Liver (tissue), 3 donors: ENCODE data around the gene RCVRN.

Experiments used
- FOXA1 ChIP-seq: IDR thresholded peaks from 2 replicates; pipeline ENCODE4 v1.6.1; 2016; ENCODE audit warnings: antibody characterized with exemption
- GABPA ChIP-seq, 2 donors: IDR thresholded peaks in 1 of 2; conservative IDR thresholded peaks in 1 of 2; 2 replicates each; pipeline ENCODE4 v1.6.1; 2016; ENCODE audit warnings: antibody characterized with exemption in 2 of 2, mild to moderate bottlenecking in 1 of 2, moderate library complexity in 1 of 2
- NR2F2 ChIP-seq: IDR thresholded peaks from 2 replicates; pipeline ENCODE4 v1.6.1; 2016; ENCODE audit warnings: antibody characterized with exemption
- RAD21 ChIP-seq, 2 donors: IDR thresholded peaks; 2 replicates each; pipeline ENCODE4 v1.6.1; 2016; ENCODE audit warnings: antibody characterized with exemption in 2 of 2, mild to moderate bottlenecking in 2 of 2
- RXRA ChIP-seq, 2 donors: IDR thresholded peaks; 2 replicates each; pipeline ENCODE4 v1.6.1; 2017 to 2018; ENCODE audit warnings: antibody characterized with exemption in 2 of 2, mild to moderate bottlenecking in 1 of 2
- TF ChIP-seq, protein P1 (sequence below): IDR thresholded peaks from 2 replicates; pipeline ENCODE4 v1.6.1; 2016; ENCODE audit warnings: antibody characterized with exemption
- TF ChIP-seq, protein P2 (sequence below): fragments of 150-350 bp; IDR thresholded peaks from 2 replicates; pipeline ENCODE4 v1.5.1; 2017; ENCODE audit warnings: improper control_type of control experiment, low read depth, low read length; ENCODE audit not compliant: missing input control
- TF ChIP-seq, protein P3 (sequence below): IDR thresholded peaks from 2 replicates; pipeline ENCODE4 v1.6.1; 2016; ENCODE audit warnings: antibody characterized with exemption
- TF ChIP-seq, protein P4 (sequence below): IDR thresholded peaks from 2 replicates; pipeline ENCODE4 v1.6.1; 2016; ENCODE audit warnings: antibody characterized with exemption, mild to moderate bottlenecking
- donor health status: healthy.
- donor health status: healthy.

DNA sequence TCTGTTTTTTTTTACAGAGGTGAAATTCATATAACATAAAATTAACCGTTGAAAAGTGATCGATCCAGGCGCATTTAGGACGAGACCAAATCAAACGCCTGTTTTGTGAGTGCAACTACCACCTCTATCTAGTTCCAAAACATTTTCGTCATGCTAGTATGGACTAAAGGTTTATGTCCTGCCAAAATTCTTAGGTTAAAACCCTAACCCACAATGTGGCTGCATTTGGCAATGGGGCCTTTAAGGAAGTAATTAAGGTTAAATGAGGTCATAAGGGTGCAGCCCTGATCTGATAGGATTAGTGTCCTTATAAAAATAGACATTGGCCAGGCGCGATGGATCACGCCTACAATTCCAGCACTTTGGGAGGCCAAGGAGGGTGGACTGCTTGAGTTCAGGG lies 32.8 kb upstream of the RCVRN start:
- no peak for TF ChIP-seq NR2F2
- TF ChIP-seq, protein P1, sequence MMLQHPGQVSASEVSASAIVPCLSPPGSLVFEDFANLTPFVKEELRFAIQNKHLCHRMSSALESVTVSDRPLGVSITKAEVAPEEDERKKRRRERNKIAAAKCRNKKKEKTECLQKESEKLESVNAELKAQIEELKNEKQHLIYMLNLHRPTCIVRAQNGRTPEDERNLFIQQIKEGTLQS: no peak
- no peak for TF ChIP-seq RAD21 (IDR thresholded peaks at IDR 0.05)
- TF ChIP-seq, protein P2, sequence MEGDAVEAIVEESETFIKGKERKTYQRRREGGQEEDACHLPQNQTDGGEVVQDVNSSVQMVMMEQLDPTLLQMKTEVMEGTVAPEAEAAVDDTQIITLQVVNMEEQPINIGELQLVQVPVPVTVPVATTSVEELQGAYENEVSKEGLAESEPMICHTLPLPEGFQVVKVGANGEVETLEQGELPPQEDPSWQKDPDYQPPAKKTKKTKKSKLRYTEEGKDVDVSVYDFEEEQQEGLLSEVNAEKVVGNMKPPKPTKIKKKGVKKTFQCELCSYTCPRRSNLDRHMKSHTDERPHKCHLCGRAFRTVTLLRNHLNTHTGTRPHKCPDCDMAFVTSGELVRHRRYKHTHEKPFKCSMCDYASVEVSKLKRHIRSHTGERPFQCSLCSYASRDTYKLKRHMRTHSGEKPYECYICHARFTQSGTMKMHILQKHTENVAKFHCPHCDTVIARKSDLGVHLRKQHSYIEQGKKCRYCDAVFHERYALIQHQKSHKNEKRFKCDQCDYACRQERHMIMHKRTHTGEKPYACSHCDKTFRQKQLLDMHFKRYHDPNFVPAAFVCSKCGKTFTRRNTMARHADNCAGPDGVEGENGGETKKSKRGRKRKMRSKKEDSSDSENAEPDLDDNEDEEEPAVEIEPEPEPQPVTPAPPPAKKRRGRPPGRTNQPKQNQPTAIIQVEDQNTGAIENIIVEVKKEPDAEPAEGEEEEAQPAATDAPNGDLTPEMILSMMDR: no peak
- TF ChIP-seq, protein P3, sequence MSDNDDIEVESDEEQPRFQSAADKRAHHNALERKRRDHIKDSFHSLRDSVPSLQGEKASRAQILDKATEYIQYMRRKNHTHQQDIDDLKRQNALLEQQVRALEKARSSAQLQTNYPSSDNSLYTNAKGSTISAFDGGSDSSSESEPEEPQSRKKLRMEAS: no peak
- TF ChIP-seq GABPA (IDR thresholded peaks at IDR 0.05 in 1 of 2, conservative IDR thresholded peaks at IDR 0.05 in 1 of 2): no peak
- TF ChIP-seq, protein P4, sequence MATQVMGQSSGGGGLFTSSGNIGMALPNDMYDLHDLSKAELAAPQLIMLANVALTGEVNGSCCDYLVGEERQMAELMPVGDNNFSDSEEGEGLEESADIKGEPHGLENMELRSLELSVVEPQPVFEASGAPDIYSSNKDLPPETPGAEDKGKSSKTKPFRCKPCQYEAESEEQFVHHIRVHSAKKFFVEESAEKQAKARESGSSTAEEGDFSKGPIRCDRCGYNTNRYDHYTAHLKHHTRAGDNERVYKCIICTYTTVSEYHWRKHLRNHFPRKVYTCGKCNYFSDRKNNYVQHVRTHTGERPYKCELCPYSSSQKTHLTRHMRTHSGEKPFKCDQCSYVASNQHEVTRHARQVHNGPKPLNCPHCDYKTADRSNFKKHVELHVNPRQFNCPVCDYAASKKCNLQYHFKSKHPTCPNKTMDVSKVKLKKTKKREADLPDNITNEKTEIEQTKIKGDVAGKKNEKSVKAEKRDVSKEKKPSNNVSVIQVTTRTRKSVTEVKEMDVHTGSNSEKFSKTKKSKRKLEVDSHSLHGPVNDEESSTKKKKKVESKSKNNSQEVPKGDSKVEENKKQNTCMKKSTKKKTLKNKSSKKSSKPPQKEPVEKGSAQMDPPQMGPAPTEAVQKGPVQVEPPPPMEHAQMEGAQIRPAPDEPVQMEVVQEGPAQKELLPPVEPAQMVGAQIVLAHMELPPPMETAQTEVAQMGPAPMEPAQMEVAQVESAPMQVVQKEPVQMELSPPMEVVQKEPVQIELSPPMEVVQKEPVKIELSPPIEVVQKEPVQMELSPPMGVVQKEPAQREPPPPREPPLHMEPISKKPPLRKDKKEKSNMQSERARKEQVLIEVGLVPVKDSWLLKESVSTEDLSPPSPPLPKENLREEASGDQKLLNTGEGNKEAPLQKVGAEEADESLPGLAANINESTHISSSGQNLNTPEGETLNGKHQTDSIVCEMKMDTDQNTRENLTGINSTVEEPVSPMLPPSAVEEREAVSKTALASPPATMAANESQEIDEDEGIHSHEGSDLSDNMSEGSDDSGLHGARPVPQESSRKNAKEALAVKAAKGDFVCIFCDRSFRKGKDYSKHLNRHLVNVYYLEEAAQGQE: no peak
- TF ChIP-seq FOXA1: no peak
- no peak for TF ChIP-seq RXRA (IDR thresholded peaks at IDR 0.05)
